Heart right ventricle (tissue), 16 donors: ENCODE data around the gene FGF10. TPM values are rescaled to one million over a fixed set of nuclear protein-coding genes. Genes with fewer than 3 reads are reported as not detected.

Source experiments
- ATAC-seq, 8 donors: fragments of 200-7000 bp; cut with Tn5 transposase; one replicate each; pipeline ENCODE4 v1.9.1; 2020; ENCODE audit warnings: mild to moderate bottlenecking in 8 of 8, moderate library complexity in 8 of 8, moderate number of reproducible peaks in 1 of 8
- DNase-seq, 2 donors: peaks; one replicate each; pipeline ENCODE4 v3.0.0-alpha.2; 2020
- H3K27ac ChIP-seq, 10 donors: fragments of 200-600 bp; sonication (generic) in 2 of 10; one replicate each; pipeline versions ENCODE4 v1.5.0 to v1.8.0; 2020 to 2022; ENCODE audit warnings: mild to moderate bottlenecking in 3 of 10
- H3K27me3 ChIP-seq, 7 donors: fragments of 200-600 bp; one replicate each; pipeline ENCODE4 v1.8.0; 2021 to 2022; ENCODE audit warnings: mild to moderate bottlenecking in 2 of 7
- H3K36me3 ChIP-seq, 9 donors: fragments of 200-600 bp; sonication (generic) in 1 of 9; one replicate each; pipeline versions ENCODE4 v1.5.0 to v1.8.0; 2020 to 2022; ENCODE audit warnings: mild to moderate bottlenecking in 2 of 9
- H3K4me1 ChIP-seq, 9 donors: fragments of 200-600 bp; sonication (generic) in 1 of 9; one replicate each; pipeline versions ENCODE4 v1.5.0 to v1.8.0; 2020 to 2022; ENCODE audit warnings: mild to moderate bottlenecking in 4 of 9
- H3K4me3 ChIP-seq, 10 donors: fragments of 200-600 bp; sonication (generic) in 2 of 10; one replicate each; pipeline versions ENCODE4 v1.5.0 to v1.8.0; 2020 to 2022; ENCODE audit warnings: mild to moderate bottlenecking in 7 of 10, moderate library complexity in 2 of 10
- H3K9me3 ChIP-seq, 11 donors: fragments of 200-600 bp in 10 of 11; sonication (generic) in 2 of 11; one replicate each; pipeline versions ENCODE4 v1.5.0 to v1.8.0; 2013 to 2022; ENCODE audit warnings: mild to moderate bottlenecking in 2 of 11, control low read depth in 1 of 11, moderate library complexity in 1 of 11
- WGBS, 2 donors: extraction: QIAGEN DNeasy Blood & Tissue Kit; methylation state at CpG; one replicate each; pipeline ENCODE4 v1.1.7; 2013; ENCODE audit warnings: inconsistent platforms in 1 of 2; 5-methylcytosine and 5-hydroxymethylcytosine counted together
- intact Hi-C, 10 donors: fragments of 100-400 bp; cut with DNase I; formaldehyde crosslinking; loops; one replicate each; pipeline versions ENCODE4 v1.11.1 to v1.14.2; 2022
- polyA plus RNA-seq, 2 donors: library from polyadenylated mRNA; stranded (reverse); fragments of 200-250 nt; gene quantifications; one replicate each; pipeline ENCODE4 v1.2.3, GENCODE V29; 2013
- total RNA-seq, 10 donors: library from RNA; stranded (reverse); fragmentation: NEBNext Ultra II Directional in 3 of 10; extraction: Animal tissue kit (Norgen Biotek cat#: 25700) in 3 of 10; gene quantifications; one replicate each; pipeline versions ENCODE4 v1.2.1 to v1.2.4, GENCODE V29; 2021 to 2023
- TF ChIP-seq, protein P1 (sequence below), 9 donors: fragments of 200-600 bp; sonication (generic) in 2 of 9; IDR thresholded peaks; one replicate each; pipeline versions ENCODE4 v1.5.0 to v1.8.0; 2021 to 2022; ENCODE audit warnings: antibody characterized with exemption in 9 of 9, mild to moderate bottlenecking in 5 of 9, moderate library complexity in 1 of 9
- donor health status: Arrhythmogenic right ventricular cardiomyopathy.
- donor health status: ischemic (EF 13 %, LVEDD 7.1; RV severe dilation, severe dysfunction).
- donor health status: healthy with polysubstance abuse.
- donor health status: DM: no; HTN: yes; CAD: no.
- donor health status: DM: no; HTN: no; CAD: no.
- donor health status: ischemic (EF 25% LVEDD 6.9; RV normal size, moderate dysfunction).
- donor health status: ischemic (EF 25% LVEDD 5.7; RV mildly dilated, moderate dysfunction).
- donor health status: healthy.
- donor health status: DM: yes; HTN: yes; CAD: no.
- donor health status: Ischemic cardiomyopathy.
- donor health status: ischemic (EF 35%, LVEDD 5.7; RV mildly dilated, moderate dysfunction).
- donor health status: nonischemic (EF 11% LVEDD 7.7; RV severe dilation, severe dysfunction).
- donor health status: DM: yes; HTN: yes; CAD: no.
- donor health status: PGD.
- donor health status: ischemic (EF 29% LVEDD 5.4; RV normal size, mild dysfunction).
- donor health status: nonischemic (EF 23%, LVEDD 6.1; RV moderate dilation, normal function).

The FGF10 gene
- total and polyA plus RNA-seq, 12 donors: 0.26 to 6.1 (median 0.66) TPM; not detected in 1

DNA sequence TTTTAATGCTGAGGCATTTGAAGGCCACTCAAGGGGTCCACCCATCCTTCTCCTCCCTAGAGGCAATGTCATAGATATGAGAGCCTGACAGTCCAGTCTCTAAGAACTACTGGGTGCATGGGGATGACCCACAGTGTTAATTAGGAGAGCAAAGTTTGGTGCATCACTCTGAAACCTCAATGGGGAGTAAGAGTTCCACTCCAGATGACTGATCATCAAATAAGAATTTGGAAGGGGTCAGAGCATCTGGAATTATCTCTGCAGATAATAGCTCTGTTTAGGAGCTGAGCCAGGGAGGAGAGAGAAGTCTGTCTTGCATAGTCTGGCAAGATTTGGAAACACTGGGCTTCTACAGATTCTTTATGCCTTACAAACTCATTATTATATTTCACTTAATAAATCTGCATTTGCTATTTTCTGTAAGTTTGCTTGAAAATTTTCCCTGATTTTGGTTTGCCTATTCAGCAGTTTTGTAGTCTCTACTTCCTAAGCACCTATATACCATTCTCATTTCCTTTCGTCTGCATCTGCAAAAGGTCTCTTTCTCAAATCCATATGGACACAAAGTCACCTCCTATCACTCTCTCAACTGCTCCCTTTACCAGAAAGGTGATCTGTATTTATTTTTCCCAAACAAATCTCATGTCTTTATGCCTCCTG, 27.7 kb downstream of the FGF10 start:
- no peaks in the 10 kb centered on the region for H3K4me1 ChIP-seq

DNA sequence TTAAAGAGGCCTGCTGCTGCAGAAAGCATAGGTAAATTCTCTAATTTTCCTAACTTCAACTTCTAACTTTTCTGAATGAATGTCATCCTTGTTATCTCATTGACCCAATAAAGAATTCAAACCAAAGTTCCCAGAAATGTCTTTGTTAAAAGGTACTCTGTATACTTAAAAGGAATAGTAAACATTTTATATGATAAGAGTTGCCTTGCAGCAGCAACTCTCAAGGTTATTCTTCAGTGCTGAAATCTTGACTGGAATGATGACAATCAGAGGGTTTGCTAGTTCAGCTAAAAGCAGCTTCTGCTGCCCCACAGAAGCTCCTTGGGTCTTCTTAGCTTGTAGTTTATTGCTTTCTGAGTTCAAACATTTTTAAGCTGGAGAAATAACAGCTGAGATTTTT, 28.3 kb downstream of the FGF10 start:
- no peaks in the 10 kb centered on the region for H3K9me3 ChIP-seq
- TF ChIP-seq, protein P1, sequence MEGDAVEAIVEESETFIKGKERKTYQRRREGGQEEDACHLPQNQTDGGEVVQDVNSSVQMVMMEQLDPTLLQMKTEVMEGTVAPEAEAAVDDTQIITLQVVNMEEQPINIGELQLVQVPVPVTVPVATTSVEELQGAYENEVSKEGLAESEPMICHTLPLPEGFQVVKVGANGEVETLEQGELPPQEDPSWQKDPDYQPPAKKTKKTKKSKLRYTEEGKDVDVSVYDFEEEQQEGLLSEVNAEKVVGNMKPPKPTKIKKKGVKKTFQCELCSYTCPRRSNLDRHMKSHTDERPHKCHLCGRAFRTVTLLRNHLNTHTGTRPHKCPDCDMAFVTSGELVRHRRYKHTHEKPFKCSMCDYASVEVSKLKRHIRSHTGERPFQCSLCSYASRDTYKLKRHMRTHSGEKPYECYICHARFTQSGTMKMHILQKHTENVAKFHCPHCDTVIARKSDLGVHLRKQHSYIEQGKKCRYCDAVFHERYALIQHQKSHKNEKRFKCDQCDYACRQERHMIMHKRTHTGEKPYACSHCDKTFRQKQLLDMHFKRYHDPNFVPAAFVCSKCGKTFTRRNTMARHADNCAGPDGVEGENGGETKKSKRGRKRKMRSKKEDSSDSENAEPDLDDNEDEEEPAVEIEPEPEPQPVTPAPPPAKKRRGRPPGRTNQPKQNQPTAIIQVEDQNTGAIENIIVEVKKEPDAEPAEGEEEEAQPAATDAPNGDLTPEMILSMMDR (IDR thresholded peaks at IDR 0.05): no peak
- H3K27me3 ChIP-seq: no peaks in the 10 kb centered on the region
- no peaks in the 10 kb centered on the region for H3K36me3 ChIP-seq
- H3K4me3 ChIP-seq: no peak overlapping the region
- intact Hi-C loops: no loop called here
- no peaks in the 10 kb centered on the region for H3K4me1 ChIP-seq
- no peak overlapping the region for H3K27ac ChIP-seq
- ATAC-seq (peak in 1 of 8 donors; percentile 8), DNase-seq (no peak)

More for the DNA sequence above, 27.7 kb downstream of the FGF10 start:
- DNase-seq: no peak
- WGBS, 2 donors: 71 to 84% methylated on average over 1 of the region's 1 CpG
- ATAC-seq: peak in 3 of 8 donors; percentile 25 to 37 (median 33)
- no peaks in the 10 kb centered on the region for H3K9me3 ChIP-seq
- H3K4me3 ChIP-seq: no peak overlapping the region
- no peak overlapping the region for H3K27ac ChIP-seq
- no peaks in the 10 kb centered on the region for H3K36me3 ChIP-seq
- intact Hi-C loops: no loop called here
- TF ChIP-seq, protein P1 (IDR thresholded peaks at IDR 0.05): no peak
- no peaks in the 10 kb centered on the region for H3K27me3 ChIP-seq

DNA sequence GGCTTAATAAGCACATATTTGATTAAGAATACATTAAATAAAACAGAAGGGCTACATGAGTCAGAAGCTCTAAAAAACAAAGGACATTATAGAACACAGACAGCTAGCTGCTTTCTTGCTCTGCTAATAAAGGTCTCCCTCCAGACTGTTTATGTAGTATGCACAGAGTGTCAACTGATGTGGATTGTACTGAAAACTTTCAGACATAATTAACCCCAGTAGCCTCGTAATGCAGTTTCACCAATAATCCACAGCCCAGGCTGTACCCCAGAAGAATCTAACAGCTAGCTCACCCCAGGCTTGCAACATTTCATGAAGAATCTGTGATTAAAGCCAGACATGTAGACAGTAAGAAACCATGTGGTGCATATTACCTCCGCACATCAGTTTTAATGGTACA, 30.8 kb downstream of the FGF10 start:
- no peaks in the 10 kb centered on the region for H3K4me1 ChIP-seq
- no peak for DNase-seq
- no peak for ATAC-seq
- TF ChIP-seq, protein P1 (IDR thresholded peaks at IDR 0.05): no peak
- no peaks in the 10 kb centered on the region for H3K27me3 ChIP-seq
- no peaks in the 10 kb centered on the region for H3K36me3 ChIP-seq
- WGBS, 2 donors: 90 to 92% methylated on average over 2 of the region's 2 CpGs
- no peak overlapping the region for H3K27ac ChIP-seq
- no peak overlapping the region for H3K4me3 ChIP-seq
- no peaks in the 10 kb centered on the region for H3K9me3 ChIP-seq
- intact Hi-C loops: no loop called here

DNA sequence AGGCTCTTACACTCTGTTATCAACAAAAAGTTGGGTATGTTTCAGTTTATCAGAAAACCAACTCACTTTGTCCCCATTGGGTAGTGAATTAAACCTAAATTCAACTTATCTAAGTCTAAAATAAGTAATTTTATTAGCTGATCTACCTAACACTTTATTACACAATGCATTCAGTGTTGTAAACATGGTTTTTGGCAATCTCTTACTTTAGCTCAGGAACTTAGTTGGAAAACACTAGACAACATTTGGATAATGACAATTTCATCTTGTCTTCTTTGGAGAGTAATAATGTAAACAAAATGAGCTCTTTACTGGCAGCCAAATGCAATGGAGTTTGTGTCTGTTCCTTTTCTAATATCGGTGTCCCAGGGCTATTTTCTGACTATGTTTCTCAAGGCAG, 33.0 kb downstream of the FGF10 start:
- H3K27ac ChIP-seq: no peak overlapping the region
- no peaks in the 10 kb centered on the region for H3K4me1 ChIP-seq
- 68 to 79% methylated on average over 1 of the region's 1 CpG for WGBS, 2 donors
- no peak overlapping the region for H3K4me3 ChIP-seq
- TF ChIP-seq, protein P1 (IDR thresholded peaks at IDR 0.05): no peak
- ATAC-seq (no peak), DNase-seq (no peak)
- intact Hi-C loops: no loop called here
- no peaks in the 10 kb centered on the region for H3K36me3 ChIP-seq
- no peaks in the 10 kb centered on the region for H3K27me3 ChIP-seq
- no peaks in the 10 kb centered on the region for H3K9me3 ChIP-seq
